ENCODE data around the gene KLRG1. TPM values are rescaled to one million over a fixed set of nuclear protein-coding genes. Genes with fewer than 3 reads are reported as not detected.

KLRG1 gene
- polyA plus RNA-seq, 1 of the 3 experiments (the other 2 are of a cell fraction): 5.1 TPM

DNA sequence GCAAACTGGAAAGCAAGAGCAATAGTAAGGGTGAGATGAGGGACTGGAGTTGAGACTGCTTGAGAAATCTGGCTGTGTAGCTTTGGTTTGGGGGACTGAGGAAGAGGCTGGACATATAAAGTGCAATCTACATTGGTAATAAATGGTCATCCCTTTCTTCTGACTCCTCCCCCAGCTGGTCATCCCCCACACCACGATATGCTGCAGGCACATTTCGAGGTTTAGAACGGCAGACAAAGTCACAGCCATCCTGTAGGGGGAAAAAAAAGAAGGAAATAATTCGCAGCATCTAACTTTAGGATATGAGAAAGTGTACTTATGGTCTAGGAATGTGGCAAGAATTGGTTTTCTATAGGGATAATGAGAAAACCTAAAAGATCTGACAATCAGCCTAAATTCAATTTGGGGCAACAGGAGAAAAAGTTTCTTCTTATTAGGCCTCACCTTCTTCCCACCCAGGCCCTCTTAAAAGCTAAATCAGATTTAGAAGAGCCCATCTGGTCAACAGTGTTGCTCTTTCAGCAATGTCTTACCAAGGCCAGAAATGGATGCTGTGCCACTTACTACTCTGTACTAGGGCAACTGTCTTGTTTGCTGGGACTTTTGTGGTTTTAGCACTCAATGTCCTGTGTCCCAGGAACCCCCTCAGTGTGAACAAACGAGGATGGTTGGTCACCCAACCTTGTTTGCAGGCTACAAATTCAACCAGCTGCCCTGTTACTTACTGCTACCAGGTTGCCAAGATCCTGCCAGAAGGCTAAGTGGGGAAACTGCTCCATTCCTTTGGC, 47.5 kb upstream of the KLRG1 start:
- no peak overlapping the region; a peak in 1 of 4 replicates for H3K27ac ChIP-seq (ENCODE audit: low read depth in 2 of 2, low read length in 1 of 2)
- TF ChIP-seq ELF1 (IDR thresholded peaks at IDR 0.05): no peak
- TF ChIP-seq, protein P1, sequence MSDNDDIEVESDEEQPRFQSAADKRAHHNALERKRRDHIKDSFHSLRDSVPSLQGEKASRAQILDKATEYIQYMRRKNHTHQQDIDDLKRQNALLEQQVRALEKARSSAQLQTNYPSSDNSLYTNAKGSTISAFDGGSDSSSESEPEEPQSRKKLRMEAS (IDR thresholded peaks at IDR 0.05; ENCODE audit: low read depth): no peak
- TF ChIP-seq NRF1 (IDR thresholded peaks at IDR 0.05; ENCODE audit: low read depth, low read length): no peak
- 88% methylated on average over 5 of the region's 5 CpGs for WGBS (ENCODE audit: low lambda C conversion rate)

DNA sequence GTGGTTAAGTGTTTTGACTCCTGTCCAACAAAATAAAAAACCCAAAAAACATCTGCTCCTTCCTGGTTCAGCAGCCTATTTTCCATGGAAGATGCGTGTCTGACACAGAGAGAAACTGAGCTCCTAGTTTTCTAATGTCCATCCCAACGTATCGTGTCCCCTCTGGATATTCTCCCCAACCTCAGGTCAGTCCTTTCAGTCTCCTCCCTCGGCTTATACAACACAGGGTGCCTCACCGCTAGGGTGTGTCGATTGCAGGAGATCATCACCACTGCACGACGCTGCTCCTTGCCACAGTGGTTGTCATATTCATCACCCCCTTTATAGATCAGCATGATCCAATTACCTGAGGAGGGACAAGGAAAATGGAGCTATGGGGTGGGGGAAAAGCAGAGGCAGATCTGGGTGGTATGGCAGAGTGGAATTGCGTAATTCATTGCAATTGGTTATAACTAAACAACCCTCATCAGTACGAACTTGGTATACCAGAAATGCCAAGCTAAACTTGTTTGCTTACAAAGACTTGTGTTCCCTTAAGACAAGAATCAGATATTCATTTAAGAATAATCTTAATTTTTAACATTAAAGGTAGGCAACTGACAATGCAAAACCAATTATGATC, 45.7 kb upstream of the KLRG1 start:
- H3K9me3 ChIP-seq: no peaks in the 10 kb centered on the region
- H3K27me3 ChIP-seq (ENCODE audit: insufficient read depth): no peaks in the 10 kb centered on the region
- no peak for TF ChIP-seq SMC3 (IDR thresholded peaks at IDR 0.05; ENCODE audit: low read depth, low read length)
- TF ChIP-seq, protein P2, sequence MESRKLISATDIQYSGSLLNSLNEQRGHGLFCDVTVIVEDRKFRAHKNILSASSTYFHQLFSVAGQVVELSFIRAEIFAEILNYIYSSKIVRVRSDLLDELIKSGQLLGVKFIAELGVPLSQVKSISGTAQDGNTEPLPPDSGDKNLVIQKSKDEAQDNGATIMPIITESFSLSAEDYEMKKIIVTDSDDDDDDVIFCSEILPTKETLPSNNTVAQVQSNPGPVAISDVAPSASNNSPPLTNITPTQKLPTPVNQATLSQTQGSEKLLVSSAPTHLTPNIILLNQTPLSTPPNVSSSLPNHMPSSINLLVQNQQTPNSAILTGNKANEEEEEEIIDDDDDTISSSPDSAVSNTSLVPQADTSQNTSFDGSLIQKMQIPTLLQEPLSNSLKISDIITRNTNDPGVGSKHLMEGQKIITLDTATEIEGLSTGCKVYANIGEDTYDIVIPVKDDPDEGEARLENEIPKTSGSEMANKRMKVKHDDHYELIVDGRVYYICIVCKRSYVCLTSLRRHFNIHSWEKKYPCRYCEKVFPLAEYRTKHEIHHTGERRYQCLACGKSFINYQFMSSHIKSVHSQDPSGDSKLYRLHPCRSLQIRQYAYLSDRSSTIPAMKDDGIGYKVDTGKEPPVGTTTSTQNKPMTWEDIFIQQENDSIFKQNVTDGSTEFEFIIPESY (IDR thresholded peaks at IDR 0.05; ENCODE audit: borderline replicate concordance, low read depth): no peak
- TF ChIP-seq NRF1 (IDR thresholded peaks at IDR 0.05; ENCODE audit: low read depth, low read length): no peak
- TF ChIP-seq CHD2 (IDR thresholded peaks at IDR 0.05; ENCODE audit: low read length, partially characterized antibody): no peak
- TF ChIP-seq FOSL2 (IDR thresholded peaks at IDR 0.05; ENCODE audit: borderline replicate concordance, low read depth): no peak
- no peak for TF ChIP-seq MEF2A (IDR thresholded peaks at IDR 0.05; ENCODE audit: borderline replicate concordance, low read depth)
- TF ChIP-seq NFIC (IDR thresholded peaks at IDR 0.05; ENCODE audit: borderline replicate concordance): no peak
- no peak for TF ChIP-seq RXRA (IDR thresholded peaks at IDR 0.05; ENCODE audit: borderline replicate concordance, low read depth)
- peaks cover 0 to 11% of the 10 kb centered on the region in 2 experiments; a peak in 3 of 4 replicates for H3K4me1 ChIP-seq (ENCODE audit: control insufficient read depth in 1 of 2, insufficient read depth in 2 of 2, low read depth in 1 of 2, low read length in 1 of 2)
- no peak overlapping the region for H3K27ac ChIP-seq (ENCODE audit: low read depth in 2 of 2, low read length in 1 of 2)
- H4K20me1 ChIP-seq (ENCODE audit: insufficient read depth): peaks cover 23% of the 10 kb centered on the region; the same call in 1 of the 2 replicates
- H3K79me2 ChIP-seq (ENCODE audit: insufficient read depth): peaks cover 40% of the 10 kb centered on the region
- peaks cover 7% of the 10 kb centered on the region for H3F3A ChIP-seq (replicated peaks; ENCODE audit: insufficient read depth)
- WGBS (ENCODE audit: low lambda C conversion rate): 91% methylated on average over 10 of the region's 10 CpGs
- no peak for DNase-seq
- ChIA-PET CTCF (interaction anchor here (0.8 to 1.6 kb wide), 2 partner anchors 106 to 263 kb away, joined by 3 to 4 read pairs; no protein-coding TSS in a partner anchor), POLR2A (no interaction called here)
- no peak overlapping the region for H3K4me2 ChIP-seq
- peaks cover 49 to 52% of the 10 kb centered on the region in 2 experiments for H3K36me3 ChIP-seq (replicated peaks in 1 of 2; ENCODE audit: control insufficient read depth in 1 of 2, insufficient read depth in 2 of 2, low read length in 1 of 2)
- H2AFZ ChIP-seq (ENCODE audit: low read depth): no peak overlapping the region
- H3K9me2 ChIP-seq: no peaks in the 10 kb centered on the region
- H3K4me3 ChIP-seq (ENCODE audit: low read depth in 2 of 2, low read length in 1 of 2): no peak overlapping the region
- no peak overlapping the region for H3K9ac ChIP-seq

More for the DNA sequence above, 47.5 kb upstream of the KLRG1 start:
- CTCF ChIA-PET: no interaction called here
- Histone ChIP-seq H3K4me2 (no peak overlapping the region), H3K36me3 (replicated peaks in 1 of 2; ENCODE audit: control insufficient read depth in 1 of 2, insufficient read depth in 2 of 2, low read length in 1 of 2) (peaks cover 52 to 64% of the 10 kb centered on the region in 2 experiments), H2AFZ (ENCODE audit: low read depth) (no peak overlapping the region), H3K79me2 (ENCODE audit: insufficient read depth) (peaks cover 23% of the 10 kb centered on the region; the same call in 1 of the 2 replicates), H3K9me2 (no peaks in the 10 kb centered on the region), H4K20me1 (ENCODE audit: insufficient read depth) (peaks cover 8% of the 10 kb centered on the region; the same call in 1 of the 2 replicates), H3K9ac (no peak overlapping the region), H3F3A (replicated peaks; ENCODE audit: insufficient read depth) (peaks cover 7% of the 10 kb centered on the region), H3K4me3 (ENCODE audit: low read depth in 2 of 2, low read length in 1 of 2) (no peak overlapping the region), H3K4me1 (ENCODE audit: control insufficient read depth in 1 of 2, insufficient read depth in 2 of 2, low read depth in 1 of 2, low read length in 1 of 2) (no peaks in the 10 kb centered on the region; a peak in 1 of 4 replicates), H3K27me3 (ENCODE audit: insufficient read depth) (no peaks in the 10 kb centered on the region), H3K9me3 (no peaks in the 10 kb centered on the region)
- no peak for DNase-seq
- POLR2A ChIA-PET: no interaction called here
